AG04449 (cell line): ENCODE data around the gene GABRB3.

Source experiments
- CTCF ChIA-PET: fragments of 350-600 bp; formaldehyde crosslinking; extraction: SDS; loops from one replicate; lab custom pipeline; 2021; ENCODE audit warnings: antibody characterized with exemption; lab: Yijun Ruan, JAX
- POLR2A ChIA-PET: fragments of 400-600, 350-600 bp; formaldehyde crosslinking; extraction: SDS; loops from one replicate; lab custom pipeline; 2020; ENCODE audit warnings: antibody characterized with exemption, inconsistent platforms; lab: Yijun Ruan, JAX
- DNase-seq: peaks from one replicate; pipeline ENCODE4 v3.0.0-alpha.2; 2010; ENCODE audit warnings: low read depth, low spot score
- H3K4me3 ChIP-seq: 2 replicates; pipeline ENCODE4 v1.5.1; 2011; ENCODE audit warnings: low read depth, mild to moderate bottlenecking, control low read depth, low read length
- TF ChIP-seq, protein P1 (sequence below): IDR thresholded peaks from one replicate; pipeline ENCODE4 v1.5.1; 2011; ENCODE audit warnings: mild to moderate bottlenecking, moderate library complexity, low read length, control low read depth, inconsistent platforms; ENCODE audit not compliant: insufficient read depth; ENCODE audit errors: missing control alignments

The GABRB3 gene

DNA sequence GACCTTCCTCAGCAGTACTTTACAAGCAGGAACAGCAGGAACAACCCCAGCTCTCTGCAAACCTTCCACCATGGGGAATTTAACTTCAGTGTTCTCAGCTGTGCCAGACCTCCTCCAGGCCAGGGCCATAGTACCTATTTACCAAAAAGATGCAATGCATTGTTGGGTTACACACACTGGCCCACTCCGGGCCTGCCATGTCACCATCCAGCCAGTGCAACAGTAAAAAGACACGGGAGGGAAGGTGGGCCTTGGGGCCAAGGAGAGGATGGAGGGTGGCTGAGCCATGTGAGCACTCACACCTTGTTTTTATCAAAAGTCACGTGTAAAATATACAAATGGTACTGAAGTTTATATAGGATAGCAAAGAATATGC lies 157.0 kb downstream of the GABRB3 start:
- no peak overlapping the region for H3K4me3 ChIP-seq
- POLR2A ChIA-PET, result no interaction called here
- TF ChIP-seq, protein P1, sequence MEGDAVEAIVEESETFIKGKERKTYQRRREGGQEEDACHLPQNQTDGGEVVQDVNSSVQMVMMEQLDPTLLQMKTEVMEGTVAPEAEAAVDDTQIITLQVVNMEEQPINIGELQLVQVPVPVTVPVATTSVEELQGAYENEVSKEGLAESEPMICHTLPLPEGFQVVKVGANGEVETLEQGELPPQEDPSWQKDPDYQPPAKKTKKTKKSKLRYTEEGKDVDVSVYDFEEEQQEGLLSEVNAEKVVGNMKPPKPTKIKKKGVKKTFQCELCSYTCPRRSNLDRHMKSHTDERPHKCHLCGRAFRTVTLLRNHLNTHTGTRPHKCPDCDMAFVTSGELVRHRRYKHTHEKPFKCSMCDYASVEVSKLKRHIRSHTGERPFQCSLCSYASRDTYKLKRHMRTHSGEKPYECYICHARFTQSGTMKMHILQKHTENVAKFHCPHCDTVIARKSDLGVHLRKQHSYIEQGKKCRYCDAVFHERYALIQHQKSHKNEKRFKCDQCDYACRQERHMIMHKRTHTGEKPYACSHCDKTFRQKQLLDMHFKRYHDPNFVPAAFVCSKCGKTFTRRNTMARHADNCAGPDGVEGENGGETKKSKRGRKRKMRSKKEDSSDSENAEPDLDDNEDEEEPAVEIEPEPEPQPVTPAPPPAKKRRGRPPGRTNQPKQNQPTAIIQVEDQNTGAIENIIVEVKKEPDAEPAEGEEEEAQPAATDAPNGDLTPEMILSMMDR, result no peak
- CTCF ChIA-PET, result no interaction called here
- no peak for DNase-seq

- no peak overlapping the region for H3K4me3 ChIP-seq
- no peak for DNase-seq
- POLR2A ChIA-PET, result no interaction called here
- CTCF ChIA-PET, result no interaction called here
- TF ChIP-seq, protein P1, result no peak
Measured at GRCh38 chr15:26615188-26615926, 157.5 kb downstream of the GABRB3 start.

DNA sequence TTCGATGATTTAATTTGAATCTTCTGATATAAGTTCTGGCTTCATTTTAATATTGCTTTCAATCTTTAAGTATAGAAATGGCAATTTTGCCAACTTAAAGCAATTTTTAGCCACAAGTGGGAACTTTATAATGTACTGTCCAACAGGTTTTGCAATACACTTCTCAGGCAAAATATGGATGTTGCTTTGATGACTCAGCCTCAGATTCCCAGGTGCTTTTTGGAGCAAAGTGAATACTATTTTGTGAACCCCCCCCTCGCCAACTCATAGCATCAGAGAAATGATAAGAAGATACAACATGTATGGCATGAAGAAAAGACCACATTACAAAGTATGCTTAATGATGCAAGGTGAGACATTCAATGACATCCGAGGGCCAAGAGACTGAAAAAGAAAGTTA lies 158.1 kb downstream of the GABRB3 start:
- no peak for DNase-seq
- ChIA-PET POLR2A (no interaction called here), CTCF (no interaction called here)
- TF ChIP-seq, protein P1, result no peak
- no peak overlapping the region for H3K4me3 ChIP-seq

DNA sequence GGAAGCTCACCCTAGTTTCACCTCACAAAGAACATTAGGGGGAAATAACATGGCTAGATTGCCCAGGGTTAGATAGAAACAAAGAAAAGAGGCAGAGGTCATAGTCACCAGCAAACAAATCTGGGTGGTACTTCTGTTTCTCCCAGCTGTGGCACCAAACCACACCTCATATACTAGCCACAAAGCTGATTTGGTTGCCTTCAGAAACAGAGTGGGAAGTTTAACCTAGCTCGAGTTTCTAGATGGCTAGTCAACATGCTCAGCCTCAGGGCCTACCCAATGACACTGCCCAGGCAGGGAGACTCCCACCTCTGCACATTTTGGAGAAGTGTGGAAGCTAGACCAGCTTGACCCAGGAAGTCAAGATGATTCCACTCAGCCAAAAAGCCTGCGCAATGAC lies 174.2 kb downstream of the GABRB3 start:
- no peak overlapping the region for H3K4me3 ChIP-seq
- CTCF ChIA-PET, result no interaction called here
- TF ChIP-seq, protein P1, result no peak
- POLR2A ChIA-PET, result no interaction called here
- DNase-seq, result no peak

DNA sequence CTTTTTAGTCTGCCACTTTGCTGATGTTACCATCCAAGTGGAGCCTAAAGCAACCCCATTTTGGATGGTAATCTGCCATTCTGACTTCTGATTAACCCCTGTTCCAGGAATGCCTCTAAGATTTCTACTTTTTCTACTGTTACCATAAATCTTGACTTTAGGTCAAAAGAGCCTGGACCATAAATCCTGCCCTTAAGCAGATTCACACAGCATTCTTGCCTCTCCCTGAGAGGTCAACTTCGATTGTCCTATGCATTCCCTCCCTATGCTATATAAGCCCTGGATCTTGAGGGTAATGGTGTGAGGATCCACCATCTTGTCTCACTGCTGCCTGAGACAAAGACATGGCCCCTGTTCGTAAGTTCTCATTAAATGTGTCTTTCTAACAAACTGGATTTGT lies 177.3 kb downstream of the GABRB3 start:
- DNase-seq, result no peak
- TF ChIP-seq, protein P1, result no peak
- ChIA-PET POLR2A (no interaction called here), CTCF (no interaction called here)
- H3K4me3 ChIP-seq, result no peak overlapping the region

DNA sequence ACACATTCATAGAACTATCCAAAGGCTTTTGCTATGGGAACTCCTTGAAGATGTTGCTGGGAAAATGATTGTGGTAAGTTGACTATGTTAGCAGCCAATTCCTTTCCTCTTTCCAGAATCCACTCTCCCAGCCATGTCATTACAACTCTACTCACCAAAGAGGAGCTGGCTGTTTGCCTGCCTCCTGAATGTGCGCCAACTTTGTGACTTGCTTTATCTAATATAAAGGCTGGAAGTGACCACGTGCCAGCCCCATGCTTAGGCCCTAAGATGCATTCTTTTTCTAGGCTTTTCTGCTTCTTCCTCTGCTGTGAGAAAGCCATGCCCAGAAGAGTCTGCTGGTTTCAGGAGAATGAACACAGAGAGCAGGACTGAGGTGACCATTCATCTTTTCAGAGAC lies 182.2 kb downstream of the GABRB3 start:
- ChIA-PET CTCF (no interaction called here), POLR2A (no interaction called here)
- TF ChIP-seq, protein P1, result no peak
- no peak for DNase-seq
- H3K4me3 ChIP-seq, result no peak overlapping the region
